LNCaP clone FGC (cell line): ENCODE results near the gene HES4.
A peak's percentile ranks its signal among the peaks of the same experiment; 100 is the strongest.

Source experiments
- DNase-seq: peaks from one replicate; pipeline ENCODE4 v3.0.0-alpha.2; 2011; ENCODE audit warnings: low read depth
- H3K4me3 ChIP-seq: 2 replicates; pipeline ENCODE4 v1.5.1; 2011; ENCODE audit warnings: mild to moderate bottlenecking, low read depth, low read length, control low read depth
- CTCF ChIP-seq: IDR thresholded peaks from 2 replicates; pipeline ENCODE4 v1.5.1; 2012; ENCODE audit warnings: mild to moderate bottlenecking; ENCODE audit not compliant: control insufficient read depth, insufficient read depth; ENCODE audit errors: extremely low read depth

Gene HES4

DNA sequence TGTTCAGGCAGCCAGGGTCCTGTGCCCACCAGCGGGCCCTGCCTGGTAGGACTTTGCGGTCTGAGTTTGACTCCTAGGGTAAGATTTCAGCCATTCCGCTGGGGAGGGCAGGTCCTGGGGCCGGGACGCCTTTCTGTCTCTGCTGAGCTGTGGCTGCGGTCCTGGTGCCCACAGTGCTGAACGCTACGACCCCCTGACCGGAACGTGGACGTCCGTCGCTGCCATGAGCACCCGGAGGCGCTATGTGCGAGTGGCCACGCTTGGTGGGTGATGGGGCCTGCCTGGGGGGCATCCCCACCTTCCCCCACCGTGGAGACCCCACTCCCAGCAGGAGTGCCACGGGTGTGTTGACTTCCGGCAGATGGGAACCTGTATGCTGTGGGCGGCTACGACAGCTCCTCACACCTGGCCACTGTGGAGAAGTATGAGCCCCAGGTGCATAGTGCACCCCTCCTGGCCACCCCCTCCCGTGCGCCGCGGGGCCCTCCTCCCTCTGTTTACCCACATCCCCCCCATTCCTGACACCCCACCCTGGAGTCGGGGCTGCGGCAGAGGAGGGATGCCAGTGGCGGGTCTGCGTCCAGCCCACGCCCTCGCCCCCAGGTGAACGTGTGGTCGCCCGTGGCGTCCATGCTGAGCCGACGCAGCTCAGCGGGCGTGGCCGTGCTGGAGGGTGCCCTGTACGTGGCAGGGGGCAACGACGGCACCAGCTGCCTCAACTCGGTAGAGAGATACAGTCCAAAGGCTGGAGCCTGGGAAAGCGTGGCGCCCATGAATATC lies 36.0 kb downstream of the HES4 start:
- TF ChIP-seq CTCF = no peak
- DNase-seq = no peak
- no peak overlapping the region for H3K4me3 ChIP-seq

DNA sequence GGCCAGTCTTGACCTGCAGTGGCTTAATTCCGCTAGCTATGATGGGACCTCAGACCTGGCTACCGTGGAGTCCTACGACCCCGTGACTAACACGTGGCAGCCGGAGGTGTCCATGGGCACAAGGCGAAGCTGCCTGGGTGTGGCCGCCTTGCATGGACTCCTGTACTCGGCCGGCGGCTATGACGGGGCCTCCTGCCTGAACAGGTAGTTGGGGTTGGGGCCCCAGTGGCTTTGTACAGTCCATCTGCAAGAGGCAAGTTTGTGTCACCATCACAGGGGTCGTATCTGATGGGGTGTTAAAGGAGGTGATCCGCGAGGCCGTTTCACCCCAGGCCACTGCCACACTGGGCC lies 36.6 kb downstream of the HES4 start:
- DNase-seq = no peak
- no peak for TF ChIP-seq CTCF
- H3K4me3 ChIP-seq = no peak overlapping the region

GRCh38 chr1:962381-963300 lies 37.3 kb downstream of the HES4 start:
- H3K4me3 ChIP-seq = no peak overlapping the region
- no peak for DNase-seq
- no peak for TF ChIP-seq CTCF

GRCh38 chr1:961132-961669 lies 38.7 kb downstream of the HES4 start:
- TF ChIP-seq CTCF = no peak
- DNase-seq = no peak

GRCh38 chr1:960363-961131 lies 39.4 kb downstream of the HES4 start, which contains the start of gene KLHL17:
Gene KLHL17 (plus strand): TSS chr1:960584. CDS start chr1:960694, 110 bp downstream.
- no peak for DNase-seq
- TF ChIP-seq CTCF = no peak
- H3K4me3 ChIP-seq = peak within 1 kb of the TSS; percentile 64

More at GRCh38 chr1:961132-961669, 38.7 kb downstream of the HES4 start:
- H3K4me3 ChIP-seq = peak overlapping the region; percentile 64

DNA sequence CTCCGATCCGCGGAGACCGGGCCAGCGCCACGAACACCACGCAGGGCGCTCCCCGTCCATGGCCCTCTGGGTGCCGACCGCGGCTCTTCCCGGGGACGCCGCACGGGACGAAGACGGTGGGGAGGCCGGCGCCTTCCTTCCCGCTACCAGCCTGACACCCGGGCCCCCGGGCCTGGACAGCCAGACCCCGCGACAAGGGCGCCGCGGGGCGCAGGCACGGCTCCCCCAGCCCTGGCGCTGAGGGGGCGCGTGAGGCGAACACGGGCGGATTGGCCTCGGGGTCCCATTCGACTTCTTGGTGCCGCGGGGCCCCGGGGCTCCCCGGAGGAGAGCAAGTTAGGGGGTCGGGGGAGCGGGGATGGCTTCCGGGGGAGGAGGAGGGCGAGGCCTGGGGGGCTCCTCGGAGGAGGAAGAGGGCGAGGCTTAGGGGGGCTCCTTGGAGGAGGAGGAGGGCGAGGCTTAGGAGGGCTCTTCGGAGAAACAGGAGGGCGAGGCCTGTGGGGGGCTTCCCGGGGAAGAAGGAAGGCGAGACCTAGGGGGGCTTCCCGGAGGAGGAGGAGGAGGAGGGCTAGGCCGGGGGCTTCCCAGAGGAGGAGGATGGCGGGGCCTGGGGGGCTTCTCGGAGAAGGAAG lies 40.0 kb downstream of the HES4 start:
- TF ChIP-seq CTCF = no peak
- no peak for DNase-seq
- H3K4me3 ChIP-seq = peak overlapping the region; percentile 64
